Large intestine (tissue), 3 donors: Measurements from ENCODE around the gene IAH1. TPM values are rescaled to one million over a fixed set of nuclear protein-coding genes. Genes with fewer than 3 reads are reported as not detected.
A peak's percentile ranks its signal among the peaks of the same experiment; 100 is the strongest.

Source experiments
- DNase-seq, 2 donors: peaks; one replicate each; pipeline versions ENCODE4 v3.0.0 to v3.0.0-alpha.2; 2013
- H3K27ac ChIP-seq: one replicate; pipeline ENCODE4 v1.5.1; 2013; ENCODE audit warnings: low read length
- H3K27me3 ChIP-seq: 2 replicates; pipeline ENCODE4 v1.6.1; 2013; ENCODE audit warnings: low read length; ENCODE audit not compliant: control insufficient read depth, insufficient read depth
- H3K36me3 ChIP-seq: 2 replicates; pipeline ENCODE4 v1.6.1; 2013; ENCODE audit warnings: low read length; ENCODE audit not compliant: control insufficient read depth, insufficient read depth
- H3K4me1 ChIP-seq: one replicate; pipeline ENCODE4 v1.6.1; 2013; ENCODE audit warnings: low read length; ENCODE audit not compliant: control insufficient read depth, insufficient read depth
- H3K4me3 ChIP-seq: one replicate; pipeline ENCODE4 v1.5.1; 2013; ENCODE audit warnings: low read length
- H3K9me3 ChIP-seq: one replicate; pipeline ENCODE4 v1.6.1; 2013; ENCODE audit warnings: mild to moderate bottlenecking, low read depth, low read length, moderate library complexity; ENCODE audit not compliant: control insufficient read depth
- WGBS: methylation state at CpG from one replicate; pipeline ENCODE4 v1.1.5; 2013; ENCODE audit warnings: low lambda C conversion rate; ENCODE audit not compliant: insufficient coverage; 5-methylcytosine and 5-hydroxymethylcytosine counted together
- polyA plus RNA-seq: library from polyadenylated mRNA; unstranded; fragments of 120-200 nt; gene quantifications from one replicate; pipeline ENCODE4 v1.2.1, GENCODE V29; 2013

The IAH1 gene
- polyA plus RNA-seq, 1 donor: 43.4 TPM

DNA sequence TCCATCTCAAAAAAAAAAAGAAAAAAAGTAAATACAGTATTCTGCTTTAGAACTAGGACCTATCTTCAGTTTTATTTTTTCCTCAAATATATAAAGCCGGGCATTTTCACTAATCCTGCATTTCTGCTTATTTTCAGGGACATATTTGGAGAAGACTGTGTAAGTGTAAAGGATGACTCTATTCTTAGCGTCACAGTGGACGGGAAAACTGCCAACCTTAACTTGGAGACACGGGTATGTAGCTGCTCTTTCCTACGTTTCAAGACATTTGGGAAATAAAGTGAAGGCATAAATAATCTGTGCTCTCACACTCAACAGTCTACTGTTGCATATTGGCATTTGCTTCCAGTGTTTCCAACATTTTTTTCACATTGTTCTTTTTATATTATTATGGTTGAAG lies 3.1 kb upstream of the IAH1 start:
- Histone ChIP-seq H3K27ac (no peak overlapping the region), H3K4me3 (no peak overlapping the region), H3K4me1 (peaks cover 3% of the 10 kb centered on the region), H3K9me3 (peaks cover under 1% of the 10 kb centered on the region), H3K27me3 (no peaks in the 10 kb centered on the region), H3K36me3 (peaks cover 35% of the 10 kb centered on the region)
- 86% methylated on average over 1 of the region's 5 CpGs for WGBS
- no peak for DNase-seq

DNA sequence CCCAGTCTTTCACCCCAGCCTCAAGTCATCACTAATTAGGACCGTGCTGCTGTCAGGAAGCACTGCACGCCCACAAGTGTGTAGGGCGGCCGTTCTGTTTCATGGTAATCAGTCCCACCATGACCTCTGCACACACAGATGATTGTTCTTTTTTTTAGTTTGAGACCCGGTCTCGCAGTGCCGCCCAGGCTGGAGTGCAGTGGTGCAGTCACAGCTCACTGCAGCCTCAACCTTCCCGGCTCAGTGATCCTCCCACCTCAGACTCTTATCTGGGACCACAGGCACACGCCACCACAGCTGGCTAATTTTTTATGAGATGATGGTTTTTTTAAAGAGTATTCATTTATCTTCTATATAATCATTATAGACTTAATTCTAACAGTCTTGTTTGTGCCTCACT lies 1.8 kb upstream of the IAH1 start:
- Histone ChIP-seq H3K4me3 (no peak overlapping the region), H3K27me3 (no peaks in the 10 kb centered on the region), H3K27ac (no peak overlapping the region), H3K9me3 (no peaks in the 10 kb centered on the region), H3K36me3 (peaks cover 37% of the 10 kb centered on the region), H3K4me1 (peaks cover 3% of the 10 kb centered on the region)
- DNase-seq: no peak
- 85% methylated on average over 4 of the region's 9 CpGs for WGBS

DNA sequence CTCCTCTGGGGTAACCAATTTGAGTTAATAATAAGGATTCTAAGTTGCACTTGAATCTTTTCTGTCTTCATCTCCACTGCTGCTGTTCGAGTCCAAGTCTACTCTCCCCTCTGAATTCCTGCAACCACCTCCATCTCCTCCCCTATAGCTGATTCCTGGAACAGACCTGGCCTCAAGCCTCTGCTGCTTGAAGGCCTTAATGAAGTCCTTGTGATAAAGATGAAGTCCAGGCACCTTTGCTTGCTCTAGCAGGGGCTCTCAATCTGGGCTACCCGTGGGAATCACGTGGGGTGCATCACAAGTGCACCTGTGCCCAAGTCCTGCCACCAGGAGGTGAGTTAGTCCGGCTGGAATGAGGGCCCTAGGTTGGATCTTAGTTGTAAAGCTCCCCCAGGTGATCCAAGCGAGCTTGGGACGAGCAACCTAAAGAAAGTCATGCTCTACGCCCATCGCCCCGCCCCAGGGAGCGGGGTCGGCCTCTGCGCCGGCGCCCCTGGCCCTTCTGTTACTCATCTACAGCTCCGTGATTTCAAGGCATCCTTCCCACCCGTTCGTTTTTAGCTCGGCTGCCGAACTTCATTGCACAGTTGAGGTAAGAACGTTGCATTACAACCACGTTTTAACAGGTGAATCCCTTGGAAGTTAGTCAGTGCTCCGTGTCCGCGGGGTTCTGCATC lies 905 bp upstream of the IAH1 start:
- peaks cover 31% of the 10 kb centered on the region for H3K36me3 ChIP-seq
- no peaks in the 10 kb centered on the region for H3K27me3 ChIP-seq
- DNase-seq: peak; percentile 40 to 76
- no CpG with 5 or more reads among the region's 24 CpGs for WGBS
- no peaks in the 10 kb centered on the region for H3K9me3 ChIP-seq
- H3K4me3 ChIP-seq: peak overlapping the region; percentile 82
- H3K4me1 ChIP-seq: peaks cover 3% of the 10 kb centered on the region
- peak overlapping the region; percentile 47 for H3K27ac ChIP-seq

DNA sequence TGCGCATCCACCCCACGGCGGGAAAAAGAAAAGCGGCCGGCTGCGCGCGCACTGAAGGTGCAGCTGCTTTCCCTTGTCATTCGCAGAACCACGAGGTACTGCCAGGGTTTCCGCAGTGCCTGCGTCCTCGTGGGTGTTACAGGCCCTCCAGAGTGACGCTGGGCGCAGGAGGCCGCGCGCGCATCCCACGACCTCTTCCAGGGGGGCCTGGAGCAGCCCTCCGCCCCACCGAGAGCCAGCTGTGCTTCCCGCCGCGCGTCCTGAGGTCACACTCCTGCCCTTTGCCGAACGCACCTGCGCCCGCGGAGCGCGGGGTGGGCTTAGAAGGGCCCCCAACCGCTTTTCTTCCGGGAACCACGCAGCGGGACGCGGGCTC lies 378 bp upstream of the IAH1 start:
- H3K9me3 ChIP-seq: no peaks in the 10 kb centered on the region
- no CpG with 5 or more reads among the region's 39 CpGs for WGBS
- peak; percentile 27 to 60 for DNase-seq

GRCh38 chr2:9477914-9478313 lies 3.6 kb downstream of the IAH1 start:
- Histone ChIP-seq H3K27ac (no peak overlapping the region), H3K36me3 (peaks cover 42% of the 10 kb centered on the region), H3K4me3 (no peak overlapping the region), H3K27me3 (no peaks in the 10 kb centered on the region), H3K4me1 (peaks cover 3% of the 10 kb centered on the region), H3K9me3 (no peaks in the 10 kb centered on the region)
- no peak for DNase-seq
- no CpG with 5 or more reads among the region's 7 CpGs for WGBS

More for the DNA sequence above, 378 bp upstream of the IAH1 start:
- Histone ChIP-seq H3K4me1 (peaks cover 3% of the 10 kb centered on the region), H3K27ac (peak overlapping the region; percentile 47), H3K36me3 (peaks cover 34% of the 10 kb centered on the region), H3K4me3 (peak overlapping the region; percentile 82), H3K27me3 (no peaks in the 10 kb centered on the region)

DNA sequence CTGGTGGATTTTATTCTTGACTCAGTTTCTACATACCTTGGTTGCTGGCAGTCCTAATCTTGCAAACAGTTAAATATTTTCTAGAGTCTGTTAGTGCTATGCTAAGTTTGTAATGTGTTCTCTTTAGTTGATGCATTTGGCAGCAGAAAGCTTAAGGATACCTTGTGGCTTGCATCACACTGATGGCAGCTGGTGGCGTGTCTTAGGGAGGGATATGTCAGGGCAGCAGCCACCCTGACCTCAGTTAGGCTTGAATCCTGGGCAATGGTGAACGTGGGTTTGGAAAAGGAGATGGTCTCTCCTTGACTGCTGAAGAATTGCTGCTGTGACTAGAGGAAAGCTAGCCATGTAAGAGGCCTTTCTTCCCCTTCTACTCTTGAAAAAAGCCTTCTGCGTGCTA lies 4.2 kb downstream of the IAH1 start:
- Histone ChIP-seq H3K9me3 (no peaks in the 10 kb centered on the region), H3K27ac (no peak overlapping the region), H3K27me3 (no peaks in the 10 kb centered on the region), H3K4me3 (no peak overlapping the region), H3K36me3 (peaks cover 48% of the 10 kb centered on the region), H3K4me1 (peaks cover 3% of the 10 kb centered on the region)
- WGBS: no CpG with 5 or more reads among the region's 3 CpGs
- no peak for DNase-seq

GRCh38 chr2:9480157-9480556 lies 5.8 kb downstream of the IAH1 start:
- Histone ChIP-seq H3K27ac (no peak overlapping the region), H3K4me3 (no peak overlapping the region), H3K4me1 (no peaks in the 10 kb centered on the region), H3K36me3 (peaks cover 64% of the 10 kb centered on the region), H3K27me3 (no peaks in the 10 kb centered on the region), H3K9me3 (no peaks in the 10 kb centered on the region)
- DNase-seq: no peak
- no CpG with 5 or more reads among the region's 4 CpGs for WGBS

- DNase-seq: no peak
- H3K36me3 ChIP-seq: peaks cover 85% of the 10 kb centered on the region
Measured at GRCh38 chr2:9483107-9483506, 8.8 kb downstream of the IAH1 start.

GRCh38 chr2:9484533-9484932 lies 10.2 kb downstream of the IAH1 start:
- no peak overlapping the region for H3K27ac ChIP-seq
- no CpG with 5 or more reads among the region's 5 CpGs for WGBS
- no peak for DNase-seq
- H3K4me3 ChIP-seq: no peak overlapping the region
- no peaks in the 10 kb centered on the region for H3K4me1 ChIP-seq
- H3K36me3 ChIP-seq: peaks cover 89% of the 10 kb centered on the region
- no peaks in the 10 kb centered on the region for H3K27me3 ChIP-seq
- no peaks in the 10 kb centered on the region for H3K9me3 ChIP-seq

More at GRCh38 chr2:9483107-9483506, 8.8 kb downstream of the IAH1 start:
- Histone ChIP-seq H3K4me3 (no peak overlapping the region), H3K9me3 (no peaks in the 10 kb centered on the region), H3K27me3 (no peaks in the 10 kb centered on the region), H3K4me1 (no peaks in the 10 kb centered on the region), H3K27ac (no peak overlapping the region)

GRCh38 chr2:9488583-9489547 lies 14.5 kb downstream of the IAH1 start:
- Histone ChIP-seq H3K27ac (no peak overlapping the region), H3K4me3 (no peak overlapping the region), H3K27me3 (no peaks in the 10 kb centered on the region), H3K36me3 (peaks cover 86% of the 10 kb centered on the region), H3K4me1 (no peaks in the 10 kb centered on the region), H3K9me3 (no peaks in the 10 kb centered on the region)
- WGBS: no CpG with 5 or more reads among the region's 1 CpG
- no peak for DNase-seq
